Endothelial cell (in vitro differentiated cells): ENCODE data around the gene SLC35F6. TPM values are rescaled to one million over a fixed set of nuclear protein-coding genes. Genes with fewer than 3 reads are reported as not detected.

ENCODE experiments used
- DNase-seq: peaks from one replicate; pipeline ENCODE4 v3.0.0; 2021; ENCODE audit warnings: low spot score
- H3K27ac Mint-ChIP-seq: one replicate; pipeline ENCODE4 v1.8.0; 2021; ENCODE audit warnings: mixed read lengths, inconsistent platforms; ENCODE audit not compliant: unreplicated experiment
- H3K27me3 Mint-ChIP-seq: one replicate; pipeline ENCODE4 v1.8.0; 2021; ENCODE audit warnings: mild to moderate bottlenecking, moderate library complexity, mixed read lengths, inconsistent platforms; ENCODE audit not compliant: unreplicated experiment
- H3K36me3 Mint-ChIP-seq: one replicate; pipeline ENCODE4 v1.8.0; 2021; ENCODE audit warnings: mild to moderate bottlenecking, low read depth, mixed read lengths, inconsistent platforms; ENCODE audit not compliant: unreplicated experiment
- H3K4me1 Mint-ChIP-seq: one replicate; pipeline ENCODE4 v1.8.0; 2021; ENCODE audit warnings: mild to moderate bottlenecking, mixed read lengths, inconsistent platforms; ENCODE audit not compliant: unreplicated experiment
- H3K4me3 Mint-ChIP-seq: one replicate; pipeline ENCODE4 v1.8.0; 2021; ENCODE audit warnings: mild to moderate bottlenecking, mixed read lengths, inconsistent platforms; ENCODE audit not compliant: unreplicated experiment
- H3K9me3 Mint-ChIP-seq: one replicate; pipeline ENCODE4 v1.8.0; 2021; ENCODE audit warnings: mixed read lengths, inconsistent platforms; ENCODE audit not compliant: unreplicated experiment
- CTCF ChIP-seq: fragments of 200-600 bp; sonication (generic); IDR thresholded peaks from one replicate; pipeline ENCODE4 v1.5.0; 2021; ENCODE audit warnings: antibody characterized with exemption; ENCODE audit not compliant: unreplicated experiment
- total RNA-seq: library from RNA; stranded (reverse); fragmentation: NEBNext Ultra II Directional; extraction: Animal tissue kit (Norgen Biotek cat#: 25700); gene quantifications from one replicate; pipeline ENCODE4 v1.2.1, GENCODE V29; 2021; ENCODE audit not compliant: unreplicated experiment

The SLC35F6 gene
- total RNA-seq, 1 donor from 2014 or later: 23.8 TPM

DNA sequence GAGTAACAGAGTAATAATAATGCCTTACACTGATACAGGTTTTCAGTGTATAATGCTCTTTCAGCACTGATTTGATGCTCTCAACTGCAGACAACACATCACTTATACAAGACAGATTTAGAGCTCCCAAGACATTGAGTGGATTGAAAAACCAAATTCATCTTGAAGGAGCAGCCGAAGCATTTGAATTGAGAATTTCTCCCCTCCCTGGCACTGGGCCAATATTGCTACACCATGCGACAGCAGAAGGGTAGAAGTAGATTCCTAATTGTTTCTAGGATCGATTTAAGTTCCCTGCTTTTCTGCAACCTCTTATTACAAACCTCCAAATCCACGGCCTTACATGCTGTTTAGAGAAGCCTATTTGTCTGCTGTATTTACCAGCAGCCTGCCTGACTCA is 37.2 kb downstream of the SLC35F6 start:
- Mint-ChIP-seq H3K27ac (no peak overlapping the region), H3K27me3 (peaks cover 3% of the 10 kb centered on the region), H3K4me1 (no peaks in the 10 kb centered on the region), H3K36me3 (peaks cover under 1% of the 10 kb centered on the region), H3K4me3 (no peak overlapping the region), H3K9me3 (no peaks in the 10 kb centered on the region)
- TF ChIP-seq CTCF: no peak
- no peak for DNase-seq

DNA sequence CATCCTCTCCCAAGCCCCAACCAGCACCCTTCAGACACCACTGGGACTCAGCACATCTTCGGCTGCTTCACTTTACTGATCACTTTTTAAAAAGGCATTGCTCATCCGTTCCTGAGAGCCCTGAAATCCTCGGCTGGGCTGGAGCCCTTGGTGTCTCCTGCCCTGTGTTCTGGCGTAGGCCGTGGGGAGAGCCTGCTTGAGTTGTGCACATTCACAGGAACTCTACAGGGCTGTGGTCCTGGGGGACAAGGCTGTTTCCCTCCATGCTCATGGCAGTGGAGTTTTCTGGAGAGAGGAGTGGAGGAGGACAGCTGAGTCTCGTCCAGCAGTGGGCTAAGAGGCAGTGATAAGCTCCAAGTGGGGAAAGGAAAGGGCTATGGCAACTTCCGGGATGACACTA is 37.7 kb downstream of the SLC35F6 start:
- TF ChIP-seq CTCF: no peak
- peaks cover 3% of the 10 kb centered on the region for H3K27me3 Mint-ChIP-seq
- no peaks in the 10 kb centered on the region for H3K9me3 Mint-ChIP-seq

DNA sequence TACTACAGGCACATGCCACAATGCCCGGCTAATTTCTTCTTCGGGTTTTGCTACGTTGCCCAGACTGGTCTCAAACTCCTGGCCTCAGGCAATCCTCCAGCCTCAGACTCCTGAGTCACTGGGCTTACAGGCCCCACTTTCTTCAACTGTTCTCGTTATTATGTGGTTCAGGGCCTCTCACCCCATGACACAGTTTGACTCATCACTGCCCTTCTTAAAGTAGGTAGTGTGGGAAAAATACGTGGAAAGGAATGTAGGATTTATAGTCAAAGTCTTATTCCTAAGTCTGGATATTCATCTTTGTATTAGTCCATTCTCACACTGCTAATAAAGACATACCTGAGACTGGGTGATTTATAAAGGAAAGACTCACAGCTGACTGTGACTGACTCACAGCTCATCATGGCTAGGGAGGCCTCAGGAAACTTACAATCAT is 41.2 kb downstream of the SLC35F6 start:
- Mint-ChIP-seq H3K27me3 (peaks cover 3% of the 10 kb centered on the region), H3K36me3 (no peaks in the 10 kb centered on the region), H3K4me1 (peaks cover 5% of the 10 kb centered on the region), H3K27ac (no peak overlapping the region), H3K4me3 (no peak overlapping the region), H3K9me3 (no peaks in the 10 kb centered on the region)
- DNase-seq: no peak
- TF ChIP-seq CTCF: no peak

More for the DNA sequence above, 37.7 kb downstream of the SLC35F6 start:
- Mint-ChIP-seq H3K36me3 (no peaks in the 10 kb centered on the region), H3K4me1 (no peaks in the 10 kb centered on the region), H3K4me3 (no peak overlapping the region), H3K27ac (no peak overlapping the region)
- no peak for DNase-seq

- no peak for TF ChIP-seq CTCF
- peaks cover 6% of the 10 kb centered on the region for H3K4me1 Mint-ChIP-seq
- H3K27ac Mint-ChIP-seq: no peak overlapping the region
- peaks cover 7% of the 10 kb centered on the region for H3K27me3 Mint-ChIP-seq
- H3K9me3 Mint-ChIP-seq: no peaks in the 10 kb centered on the region
- H3K4me3 Mint-ChIP-seq: no peak overlapping the region
- peak; percentile 18 for DNase-seq
- no peaks in the 10 kb centered on the region for H3K36me3 Mint-ChIP-seq
Observed at GRCh38 chr2:26807788-26808460, 43.8 kb downstream of the SLC35F6 start.

GRCh38 chr2:26809211-26809610 is 45.1 kb downstream of the SLC35F6 start:
- DNase-seq: no peak
- Mint-ChIP-seq H3K4me3 (no peak overlapping the region), H3K36me3 (no peaks in the 10 kb centered on the region), H3K4me1 (peaks cover 6% of the 10 kb centered on the region), H3K27ac (no peak overlapping the region), H3K27me3 (peaks cover 7% of the 10 kb centered on the region), H3K9me3 (no peaks in the 10 kb centered on the region)
- no peak for TF ChIP-seq CTCF
